ENCODE data around the gene SLC25A40. TPM values are rescaled to one million over a fixed set of nuclear protein-coding genes. Genes with fewer than 3 reads are reported as not detected.
A peak's percentile ranks its signal among the peaks of the same experiment; 100 is the strongest.

Gene SLC25A40
- total RNA-seq, 4 donors from 2014 or later = 8.3 to 16.8 (median 9.9) TPM

GRCh38 chr7:87816389-87816788 lies 59.8 kb downstream of the SLC25A40 start:
- no peaks in the 10 kb centered on the region for H3K9me3 ChIP-seq
- H3K4me3 ChIP-seq = no peak overlapping the region
- H3K36me3 ChIP-seq = no peaks in the 10 kb centered on the region
- intact Hi-C loops (cut with DNase I) = no loop called here
- TF ChIP-seq POLR2A (IDR thresholded peaks at IDR 0.05) (no peak), CTCF (IDR thresholded peaks at IDR 0.05) (no peak)
- no peak for DNase-seq
- H3K27ac ChIP-seq = no peak overlapping the region
- H3K4me1 ChIP-seq = no peaks in the 10 kb centered on the region
- H3K27me3 ChIP-seq = no peaks in the 10 kb centered on the region
- WGBS, 2 donors = 30 to 33% methylated on average over 1 of the region's 1 CpG

- H3K4me1 ChIP-seq = no peaks in the 10 kb centered on the region
- TF ChIP-seq CTCF (IDR thresholded peaks at IDR 0.05) = no peak
- TF ChIP-seq POLR2A (IDR thresholded peaks at IDR 0.05) = no peak
- H3K9me3 ChIP-seq = no peaks in the 10 kb centered on the region
- no peak overlapping the region for H3K4me3 ChIP-seq
- intact Hi-C loops (cut with DNase I) = no loop called here
- H3K27ac ChIP-seq = no peak overlapping the region
- WGBS, 2 donors = 60 to 63% methylated on average over 2 of the region's 2 CpGs
- no peak for DNase-seq
- no peaks in the 10 kb centered on the region for H3K27me3 ChIP-seq
- H3K36me3 ChIP-seq = no peaks in the 10 kb centered on the region
These were observed 65.4 kb downstream of the SLC25A40 start for GRCh38 chr7:87810726-87811125.

GRCh38 chr7:87810130-87810529 lies 66.0 kb downstream of the SLC25A40 start:
- intact Hi-C loops (cut with DNase I) = no loop called here
- 22 to 24% methylated on average over 1 of the region's 1 CpG for WGBS, 2 donors
- no peak overlapping the region for H3K27ac ChIP-seq
- H3K4me1 ChIP-seq = no peaks in the 10 kb centered on the region
- no peaks in the 10 kb centered on the region for H3K27me3 ChIP-seq
- DNase-seq = no peak
- no peak overlapping the region for H3K4me3 ChIP-seq
- H3K36me3 ChIP-seq = no peaks in the 10 kb centered on the region
- no peaks in the 10 kb centered on the region for H3K9me3 ChIP-seq
- no peak for TF ChIP-seq CTCF (IDR thresholded peaks at IDR 0.05)
- TF ChIP-seq POLR2A (IDR thresholded peaks at IDR 0.05) = no peak

- H3K27me3 ChIP-seq = no peaks in the 10 kb centered on the region
These were observed 70.0 kb downstream of the SLC25A40 start for GRCh38 chr7:87806150-87806549.

GRCh38 chr7:87797798-87798403 lies 78.3 kb downstream of the SLC25A40 start:
- Histone ChIP-seq H3K27me3 (no peaks in the 10 kb centered on the region), H3K4me3 (no peak overlapping the region), H3K36me3 (no peaks in the 10 kb centered on the region), H3K27ac (no peak overlapping the region), H3K4me1 (no peaks in the 10 kb centered on the region), H3K9me3 (no peaks in the 10 kb centered on the region)
- TF ChIP-seq POLR2A (IDR thresholded peaks at IDR 0.05) (no peak), CTCF (IDR thresholded peaks at IDR 0.05) (peak; percentile 28 to 71 (median 43))
- no peak for DNase-seq
- WGBS, 2 donors = 1 to 2% methylated on average over 4 of the region's 4 CpGs
- intact Hi-C loops (cut with DNase I) = no loop called here

More at GRCh38 chr7:87806150-87806549, 70.0 kb downstream of the SLC25A40 start:
- H3K4me3 ChIP-seq = no peak overlapping the region
- no peaks in the 10 kb centered on the region for H3K4me1 ChIP-seq
- H3K9me3 ChIP-seq = no peaks in the 10 kb centered on the region
- intact Hi-C loops (cut with DNase I) = loop anchor here (10.0 kb wide), 1 partner anchor 79 kb away; no protein-coding TSS in a partner anchor
- no peaks in the 10 kb centered on the region for H3K36me3 ChIP-seq
- DNase-seq = no peak
- TF ChIP-seq POLR2A (IDR thresholded peaks at IDR 0.05) (no peak), CTCF (IDR thresholded peaks at IDR 0.05) (no peak)
- no peak overlapping the region for H3K27ac ChIP-seq
